Measurements from ENCODE around the gene FLYWCH1. TPM values are rescaled to one million over a fixed set of nuclear protein-coding genes. Genes with fewer than 3 reads are reported as not detected.
"Not testable (repeated sequence)": the region's sequence is repeated elsewhere in the genome, so short reads cannot be mapped to it uniquely, and the experiment has no call there.

Gene FLYWCH1
- total RNA-seq, 1 donor from 2014 or later = 56.5 TPM

DNA sequence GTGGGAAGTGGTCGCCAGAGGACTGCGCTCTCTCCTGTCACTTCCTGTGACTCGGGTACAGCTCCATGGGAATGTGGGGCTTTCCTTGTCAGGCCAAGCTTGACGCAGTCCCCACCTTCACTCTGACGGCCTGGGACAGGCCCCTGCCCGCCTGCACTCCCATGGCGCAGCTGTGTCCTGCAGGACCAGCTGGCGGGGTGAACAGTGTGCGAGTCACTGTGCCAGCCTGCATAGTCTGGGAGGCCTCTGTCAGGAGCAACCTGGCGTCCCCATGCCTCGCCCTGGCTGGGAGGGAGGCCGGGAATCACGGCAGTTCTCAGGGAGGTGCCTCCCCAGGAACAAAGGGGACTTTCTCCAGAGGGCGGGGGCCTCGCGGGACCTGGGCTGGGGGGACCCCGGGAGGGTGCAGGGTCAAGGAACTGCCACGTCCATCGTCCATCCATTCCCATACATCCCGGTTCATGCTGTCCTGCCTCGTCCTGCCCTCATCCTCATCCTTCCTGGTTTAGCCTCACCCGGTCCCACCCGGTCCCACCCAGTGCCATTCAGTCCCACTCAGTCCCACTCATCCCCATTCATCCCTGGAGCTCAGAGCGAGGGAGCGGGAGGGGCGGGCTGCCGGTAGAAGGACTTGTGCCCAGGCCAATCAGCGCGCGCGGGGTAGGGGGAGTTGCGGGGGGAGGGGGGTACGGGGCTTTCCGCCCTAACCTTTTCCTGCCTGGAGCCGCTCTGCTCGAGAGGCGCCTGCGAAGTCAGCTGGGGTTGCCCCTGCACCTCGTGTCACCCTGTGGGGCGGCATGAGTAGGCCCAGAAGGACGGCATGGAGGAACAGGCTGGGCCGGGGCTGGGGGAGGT is 13.4 kb downstream of the FLYWCH1 start:
- DNase-seq (ENCODE audit: extremely low read depth, low read depth, low spot score) = no peak

DNA sequence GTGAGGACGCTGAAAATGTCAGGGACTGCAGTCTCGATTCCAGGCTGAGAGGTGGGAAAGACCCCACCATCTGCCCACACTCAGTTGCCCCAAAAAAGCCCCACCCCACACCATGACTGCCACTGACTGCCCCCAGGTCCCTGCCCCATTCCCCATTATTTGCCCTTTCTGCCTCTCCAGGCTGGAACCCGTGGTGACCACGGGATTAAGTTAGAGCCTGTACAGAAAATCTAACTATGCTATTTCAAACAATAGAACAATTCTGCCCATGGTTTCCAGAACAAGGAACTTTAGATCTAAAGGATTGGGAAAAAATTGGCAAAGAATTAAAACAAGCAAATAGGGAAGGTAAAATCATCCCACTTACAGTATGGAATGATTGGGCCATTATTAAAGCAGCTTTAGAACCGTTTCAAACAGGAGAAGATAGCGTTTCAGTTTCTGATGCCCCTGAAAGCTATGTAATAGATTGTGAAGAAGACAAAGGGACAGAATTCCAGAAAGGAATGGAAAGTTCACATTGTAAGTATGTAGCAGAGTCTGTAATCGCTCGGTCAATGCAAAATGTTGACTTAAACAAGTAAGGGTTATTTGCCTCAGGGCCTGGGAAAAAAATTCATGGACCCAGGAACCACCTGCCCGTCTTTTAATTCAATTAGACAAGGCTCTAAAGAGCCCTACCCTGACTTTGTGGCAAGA is 14.4 kb downstream of the FLYWCH1 start:
- no peak for DNase-seq (ENCODE audit: extremely low read depth, low read depth, low spot score)

DNA sequence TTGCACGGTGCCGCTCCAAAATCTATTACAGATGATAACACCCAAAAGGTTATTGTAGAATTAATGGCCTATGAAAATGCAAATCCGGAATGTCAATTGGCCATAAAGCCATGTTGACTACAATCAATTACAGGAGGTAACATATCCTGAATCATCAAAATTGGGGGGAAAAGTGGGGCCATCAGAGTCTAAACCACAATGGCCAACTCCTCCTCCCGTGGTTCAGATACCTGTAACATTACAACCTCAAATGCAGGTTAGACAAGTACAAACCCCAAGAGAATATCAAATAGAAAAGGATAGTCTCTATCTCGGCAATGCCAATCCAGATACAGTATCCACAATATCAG is 14.9 kb downstream of the FLYWCH1 start:
- no peak for DNase-seq (ENCODE audit: extremely low read depth, low read depth, low spot score)

GRCh38 chr16:2927010-2927646 is 15.4 kb downstream of the FLYWCH1 start:
- peak; percentile 73 for DNase-seq (ENCODE audit: extremely low read depth, low read depth, low spot score)

GRCh38 chr16:2928151-2928550 is 16.4 kb downstream of the FLYWCH1 start:
- not testable (repeated sequence) for DNase-seq (ENCODE audit: extremely low read depth, low read depth, low spot score)

GRCh38 chr16:2928796-2929195 is 17.1 kb downstream of the FLYWCH1 start:
- no peak for DNase-seq (ENCODE audit: extremely low read depth, low read depth, low spot score)

DNA sequence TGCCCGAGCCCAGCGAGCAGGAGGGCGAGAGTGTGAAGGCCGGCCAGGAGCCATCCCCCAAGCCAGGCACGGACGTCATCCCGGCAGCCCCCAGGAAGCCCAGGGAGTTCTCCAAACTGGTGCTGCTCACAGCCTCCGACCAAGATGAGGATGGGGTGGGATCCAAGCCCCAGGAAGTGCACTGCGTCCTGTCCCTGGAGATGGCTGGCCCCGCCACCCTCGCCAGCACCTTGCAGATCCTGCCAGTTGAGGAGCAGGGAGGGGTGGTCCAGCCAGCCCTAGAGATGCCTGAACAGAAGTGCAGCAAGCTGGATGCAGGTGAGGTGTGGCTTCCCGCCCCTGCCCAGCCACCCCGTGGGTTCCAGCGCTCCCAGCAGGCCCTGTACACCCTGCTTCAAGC is 18.0 kb downstream of the FLYWCH1 start:
- no peak for DNase-seq (ENCODE audit: extremely low read depth, low read depth, low spot score)

GRCh38 chr16:2930236-2930635 is 18.5 kb downstream of the FLYWCH1 start:
- DNase-seq (ENCODE audit: extremely low read depth, low read depth, low spot score) = no peak

DNA sequence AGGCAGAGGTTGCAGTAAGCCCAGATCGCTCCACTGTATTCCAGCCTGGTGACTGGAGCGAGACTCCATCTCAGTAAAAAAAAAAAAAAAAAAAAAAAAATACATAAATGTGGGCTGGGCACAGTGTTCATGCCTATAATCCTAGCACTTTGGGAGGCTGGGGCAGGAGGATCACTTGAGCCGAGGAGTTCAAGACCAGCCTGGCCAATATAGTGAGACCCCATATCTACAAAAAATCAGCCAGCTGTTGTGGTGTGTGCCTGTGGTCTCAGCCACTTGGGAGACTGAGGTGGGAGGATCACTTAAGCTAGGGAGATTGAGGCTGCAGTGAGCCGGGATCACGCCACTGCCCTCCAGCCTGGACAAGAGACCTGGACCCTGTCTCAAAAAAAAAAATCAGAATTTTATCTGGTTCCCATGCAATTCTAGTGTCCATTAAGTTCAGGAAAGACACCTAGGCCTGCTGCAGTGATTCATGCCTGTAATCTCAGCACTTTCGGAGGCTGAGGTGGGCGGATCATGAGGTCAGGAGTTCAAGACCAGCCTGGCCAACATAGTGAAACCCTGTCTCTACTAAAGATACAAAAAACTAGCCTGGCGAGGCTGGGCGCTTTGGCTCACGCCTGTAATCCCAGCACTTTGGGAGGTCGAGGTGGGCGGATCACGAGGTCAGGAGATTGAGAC is 19.6 kb downstream of the FLYWCH1 start:
- DNase-seq (ENCODE audit: extremely low read depth, low read depth, low spot score) = not testable (repeated sequence)

DNA sequence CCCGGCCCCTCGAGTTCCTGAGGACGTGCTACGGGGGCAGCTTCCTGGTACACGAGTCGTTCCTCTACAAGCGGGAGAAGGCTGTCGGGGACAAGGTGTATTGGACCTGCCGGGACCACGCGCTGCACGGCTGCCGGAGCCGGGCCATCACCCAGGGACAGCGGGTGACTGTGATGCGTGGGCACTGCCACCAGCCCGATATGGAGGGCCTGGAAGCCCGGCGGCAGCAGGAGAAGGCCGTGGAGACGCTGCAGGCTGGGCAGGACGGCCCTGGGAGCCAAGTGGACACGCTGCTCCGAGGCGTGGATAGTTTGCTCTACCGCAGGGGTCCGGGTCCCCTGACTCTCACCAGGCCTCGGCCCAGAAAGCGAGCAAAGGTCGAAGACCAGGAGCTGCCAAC is 21.4 kb downstream of the FLYWCH1 start:
- no peak for DNase-seq (ENCODE audit: extremely low read depth, low read depth, low spot score)

DNA sequence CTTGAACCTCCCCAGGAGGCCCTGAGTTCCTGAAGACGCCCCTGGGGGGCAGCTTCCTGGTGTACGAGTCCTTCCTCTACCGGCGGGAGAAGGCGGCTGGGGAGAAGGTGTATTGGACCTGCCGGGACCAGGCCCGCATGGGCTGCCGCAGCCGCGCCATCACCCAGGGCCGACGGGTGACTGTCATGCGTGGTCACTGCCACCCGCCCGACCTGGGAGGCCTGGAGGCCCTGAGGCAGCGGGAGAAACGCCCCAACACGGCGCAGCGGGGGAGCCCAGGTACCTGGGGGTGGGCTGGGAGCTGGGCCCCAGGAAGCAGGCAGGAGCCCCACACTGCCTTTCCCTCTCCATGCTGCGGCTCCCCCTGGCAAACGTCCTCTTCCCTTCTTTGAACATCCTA is 22.0 kb downstream of the FLYWCH1 start:
- DNase-seq (ENCODE audit: extremely low read depth, low read depth, low spot score) = no peak

GRCh38 chr16:2934450-2934849 is 22.7 kb downstream of the FLYWCH1 start:
- no peak for DNase-seq (ENCODE audit: extremely low read depth, low read depth, low spot score)

DNA sequence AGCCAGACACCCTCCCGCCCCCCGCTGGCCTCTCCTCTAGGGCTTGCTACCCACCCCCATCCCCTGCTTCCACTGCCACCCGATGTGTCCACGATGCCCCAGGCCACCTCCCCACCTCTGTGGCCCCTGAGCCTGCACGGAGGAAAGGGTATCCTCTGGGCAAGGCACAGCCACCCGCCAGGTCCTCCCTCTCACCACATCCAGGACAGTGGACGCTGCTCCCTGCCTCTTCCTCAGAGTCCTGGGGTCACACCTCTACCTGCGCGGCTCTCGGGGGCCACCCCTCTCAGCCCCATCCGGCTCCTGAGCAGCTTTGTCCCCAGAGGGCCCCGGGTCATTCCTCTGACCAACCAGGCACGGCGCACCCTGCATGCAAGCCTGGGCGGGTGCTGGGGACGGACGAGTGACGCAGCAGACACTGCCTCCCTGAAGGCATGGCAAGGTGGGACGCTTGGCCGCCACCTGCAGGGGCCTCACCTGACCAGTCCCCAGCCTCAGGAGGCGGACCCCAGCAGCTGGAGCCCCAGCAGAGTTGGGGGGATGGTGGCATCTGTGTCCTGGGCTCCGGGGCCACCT is 24.8 kb downstream of the FLYWCH1 start:
- DNase-seq (ENCODE audit: extremely low read depth, low read depth, low spot score) = no peak

DNA sequence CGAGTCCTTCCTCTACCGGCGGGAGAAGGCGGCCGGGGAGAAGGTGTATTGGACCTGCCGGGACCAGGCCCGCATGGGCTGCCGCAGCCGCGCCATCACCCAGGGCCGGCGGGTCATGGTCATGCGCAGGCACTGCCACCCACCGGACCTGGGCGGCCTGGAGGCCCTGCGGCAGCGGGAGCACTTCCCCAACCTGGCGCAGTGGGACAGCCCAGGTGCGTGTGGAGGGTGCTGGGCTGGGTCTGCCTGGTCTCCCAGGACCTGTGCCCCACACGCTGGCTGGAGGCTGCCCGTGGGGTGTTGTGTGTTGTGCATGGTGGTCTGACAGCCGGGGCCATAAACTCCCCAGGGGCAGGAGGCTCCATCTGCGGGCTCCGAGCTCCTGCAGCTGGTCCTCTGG is 25.4 kb downstream of the FLYWCH1 start:
- DNase-seq (ENCODE audit: extremely low read depth, low read depth, low spot score) = no peak

GRCh38 chr16:2938206-2938605 is 26.5 kb downstream of the FLYWCH1 start:
- DNase-seq (ENCODE audit: extremely low read depth, low read depth, low spot score) = no peak

DNA sequence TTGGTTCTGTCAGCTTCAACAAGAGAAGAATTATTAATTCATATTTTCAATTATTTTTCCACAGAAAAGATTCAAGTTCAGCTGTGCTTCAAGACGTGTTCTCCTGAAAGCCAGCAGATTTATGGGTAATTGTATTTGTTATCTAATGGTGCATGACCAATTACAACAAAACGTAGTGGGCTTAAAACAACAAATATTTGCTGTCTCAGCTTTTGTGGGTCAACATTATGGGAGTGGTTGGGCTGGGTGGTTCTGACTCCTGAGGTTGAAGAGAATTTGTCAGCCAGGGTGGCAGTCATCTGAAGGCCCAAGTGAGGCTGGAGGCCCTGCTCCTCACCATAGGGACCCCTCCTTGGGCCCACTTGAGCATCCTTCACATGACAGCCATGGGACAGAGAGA is 28.2 kb downstream of the FLYWCH1 start:
- no peak for DNase-seq (ENCODE audit: extremely low read depth, low read depth, low spot score)

DNA sequence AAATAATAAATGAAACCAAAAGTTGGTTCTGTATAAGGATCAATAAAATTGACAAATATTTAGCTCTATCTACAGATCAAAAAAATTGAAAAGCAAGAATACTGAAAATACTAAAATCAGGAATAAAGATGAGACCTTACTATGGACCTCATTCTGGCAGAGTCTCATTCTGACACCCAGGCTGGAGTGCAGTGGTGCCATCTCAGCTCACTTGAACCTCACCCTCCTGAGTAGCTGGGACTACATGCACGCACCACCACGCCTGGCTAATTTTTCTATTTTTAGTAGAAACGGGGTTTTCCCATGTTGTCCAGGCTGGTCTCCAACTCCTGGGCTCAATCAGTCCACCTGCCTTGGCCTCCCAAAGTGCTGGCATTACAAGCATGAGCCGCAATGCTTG is 30.3 kb downstream of the FLYWCH1 start:
- DNase-seq (ENCODE audit: extremely low read depth, low read depth, low spot score) = no peak

DNA sequence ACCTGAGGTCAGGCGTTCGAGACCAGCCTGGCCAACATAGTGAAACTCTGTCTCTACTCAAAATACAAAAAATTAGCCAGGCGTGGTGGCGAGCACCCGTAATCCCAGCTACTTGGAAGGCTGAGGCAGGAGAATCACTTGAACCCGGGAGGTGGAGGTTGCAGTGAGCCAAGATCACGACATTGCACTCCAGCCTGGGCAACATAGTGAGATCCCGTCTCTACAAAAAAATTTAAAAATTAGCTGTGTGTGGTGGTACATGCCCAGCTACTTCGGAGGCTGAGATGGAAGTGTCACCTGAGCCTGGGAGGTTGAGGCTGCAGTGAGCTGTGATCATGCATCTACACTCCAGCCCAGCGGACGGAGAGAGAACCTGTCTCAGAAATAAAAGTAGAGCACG is 32.0 kb downstream of the FLYWCH1 start:
- DNase-seq (ENCODE audit: extremely low read depth, low read depth, low spot score) = not testable (repeated sequence)

DNA sequence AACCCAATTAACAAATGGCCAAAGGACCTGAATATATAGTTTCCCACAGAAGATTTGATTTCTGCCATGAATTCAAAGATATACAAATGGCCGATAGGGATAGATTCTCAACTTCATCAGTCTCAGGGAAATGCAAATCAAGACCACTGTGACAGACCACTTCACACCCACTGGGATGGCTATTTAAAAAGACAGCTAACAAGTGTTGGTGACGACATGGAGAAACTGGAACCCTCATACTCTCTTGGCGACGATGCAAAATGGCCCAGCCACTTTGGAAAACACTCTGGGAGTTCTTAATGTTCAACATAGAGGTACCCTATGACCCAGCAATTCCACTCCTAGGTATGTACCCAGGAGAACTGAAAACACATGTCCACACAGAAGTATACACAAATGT is 34.9 kb downstream of the FLYWCH1 start:
- DNase-seq (ENCODE audit: extremely low read depth, low read depth, low spot score) = no peak

DNA sequence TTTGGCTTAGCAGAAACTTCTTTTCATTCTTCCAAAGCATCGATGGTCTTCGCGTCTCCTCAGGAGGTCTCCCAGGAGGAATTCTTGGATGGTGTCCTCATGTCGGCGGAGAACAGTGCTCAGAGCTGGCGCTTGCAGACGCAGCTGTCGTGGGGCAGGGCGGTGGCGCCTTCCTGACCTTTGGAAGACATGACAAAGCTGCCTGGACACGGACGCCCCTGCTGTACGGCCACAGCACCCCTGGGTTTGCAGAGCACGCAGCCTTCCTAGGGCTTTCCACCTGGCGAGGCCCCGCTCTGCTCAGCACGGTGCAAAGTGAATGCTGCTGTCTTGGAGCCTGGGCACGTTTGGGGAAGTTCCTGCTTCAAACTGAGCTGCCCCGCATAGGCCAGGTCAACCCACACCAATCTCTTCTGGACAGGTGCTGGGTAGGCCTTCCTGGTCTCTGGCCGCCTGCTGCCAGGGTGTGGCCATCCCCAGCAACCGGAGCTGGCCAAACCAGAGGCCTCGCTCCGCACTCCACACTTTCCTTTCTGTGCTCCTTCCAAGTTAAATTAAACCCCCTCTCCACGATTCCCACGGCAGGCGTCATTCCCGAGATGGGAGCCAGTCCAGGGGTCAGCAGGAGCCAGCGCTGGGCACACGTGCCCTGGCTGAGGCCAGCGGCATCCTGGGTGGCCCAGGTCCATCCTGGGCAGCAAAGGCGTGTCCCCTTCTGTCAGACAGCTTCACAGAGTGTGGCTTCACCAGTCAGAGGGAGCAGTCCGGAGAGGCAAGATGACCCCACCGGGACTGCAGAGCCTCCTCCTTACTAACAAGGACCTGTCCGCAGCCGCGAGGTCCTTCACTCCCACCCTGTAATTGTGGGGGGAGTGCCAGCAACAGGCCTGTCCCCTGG is 37.3 kb downstream of the FLYWCH1 start:
- DNase-seq (ENCODE audit: extremely low read depth, low read depth, low spot score) = no peak
